HepG2 (cell line): ENCODE measurements around the gene TSPAN11. TPM values are rescaled to one million over a fixed set of nuclear protein-coding genes. Genes with fewer than 3 reads are reported as not detected.

ENCODE experiments used
- ATAC-seq: fragments of 200-7000 bp; cut with Tn5 transposase; 3 replicates; pipeline ENCODE4 v1.9.1; 2020; ENCODE audit warnings: mild to moderate bottlenecking, moderate library complexity
- BruUV-seq: library from RNA; stranded (reverse); fragments of 400-500 nt; replicated peaks from 2 replicates; lab custom pipeline; 2021; lab: Mats Ljungman, UMichigan
- CTCF ChIA-PET: fragments of 300-600 bp; formaldehyde crosslinking; extraction: SDS; loops from one replicate; lab custom pipeline; 2021; ENCODE audit warnings: low total read pairs, inconsistent platforms, low intra/inter-chr PET ratio; lab: Yijun Ruan, JAX
- POLR2A ChIA-PET: fragments of 350-600 bp; sonication (Branson Sonifier 250); formaldehyde crosslinking; loops from one replicate; lab custom pipeline; 2020; ENCODE audit warnings: antibody characterized with exemption, inconsistent platforms; lab: Yijun Ruan, JAX
- DNase-seq: peaks from one replicate; pipeline ENCODE4 v3.0.0-alpha.2; 2015; ENCODE audit warnings: low spot score
- FAIRE-seq: peaks from 3 replicates; lab custom pipeline; 2011; peaks lifted over from hg19 to GRCh38; lab: Jason Lieb, UNC
- H2AFZ ChIP-seq: one replicate; pipeline ENCODE4 v1.6.1; 2011; ENCODE audit warnings: low read length, inconsistent platforms
- H3K27ac ChIP-seq: fragments of 300-600 bp; 3 replicates; pipeline ENCODE4 v1.8.0; 2011; ENCODE audit warnings: mixed run types, mild to moderate bottlenecking, mixed read lengths, low read length, inconsistent platforms; ENCODE audit not compliant: insufficient read depth; ENCODE audit errors: extremely low read length
- H3K27me3 ChIP-seq, 2 experiments: fragments of 200-600 bp in 1 of 2; 2 replicates in 1 of 2; 3 replicates in 1 of 2; pipeline versions ENCODE4 v1.6.0 to v1.8.0; 2011; ENCODE audit warnings: low read length in 2 of 2, mild to moderate bottlenecking in 2 of 2, moderate library complexity in 2 of 2, inconsistent platforms in 1 of 2; ENCODE audit not compliant: insufficient read depth in 2 of 2, control insufficient read depth in 1 of 2
- H3K36me3 ChIP-seq, 2 experiments: fragments of 200-600 bp in 1 of 2; replicated peaks in 1 of 2; 2 replicates in 1 of 2; 3 replicates in 1 of 2; pipeline versions ENCODE4 v1.5.1 to v1.8.0; 2011; ENCODE audit warnings: low read length in 2 of 2, inconsistent platforms in 1 of 2; ENCODE audit not compliant: insufficient read depth in 2 of 2, control insufficient read depth in 1 of 2
- H3K4me1 ChIP-seq: 2 replicates; pipeline ENCODE4 v1.5.1; 2012; ENCODE audit warnings: low read length, inconsistent platforms; ENCODE audit not compliant: insufficient read depth
- H3K4me2 ChIP-seq: 2 replicates; pipeline ENCODE4 v1.6.0; 2011; ENCODE audit warnings: low read depth, low read length, inconsistent platforms
- H3K4me3 ChIP-seq, 3 experiments: fragments of 200-600 bp in 1 of 3; sonication (generic), shearing (Covaris generic) in 1 of 3; replicated peaks in 1 of 3; 2 replicates each; pipeline ENCODE4 v1.5.1; 2011 to 2016; ENCODE audit warnings: low read length in 3 of 3, inconsistent platforms in 2 of 3, low read depth in 2 of 3, mild to moderate bottlenecking in 2 of 3, control low read depth in 1 of 3, mixed read lengths in 1 of 3; ENCODE audit not compliant: insufficient read depth in 1 of 3
- H3K79me2 ChIP-seq: one replicate; pipeline ENCODE4 v1.6.1; 2011; ENCODE audit warnings: low read length, inconsistent platforms; ENCODE audit not compliant: insufficient read depth
- H3K9ac ChIP-seq: 2 replicates; pipeline ENCODE4 v1.6.0; 2011; ENCODE audit warnings: mild to moderate bottlenecking, low read depth, low read length, inconsistent platforms; ENCODE audit not compliant: insufficient read depth
- H3K9me3 ChIP-seq: 2 replicates; pipeline ENCODE4 v1.5.1; 2012; ENCODE audit warnings: mild to moderate bottlenecking, low read length
- H4K20me1 ChIP-seq: 2 replicates; pipeline ENCODE4 v1.6.0; 2011; ENCODE audit warnings: inconsistent platforms, mild to moderate bottlenecking, low read length, moderate library complexity; ENCODE audit not compliant: insufficient read depth
- ELF3 ChIP-seq: IDR thresholded peaks from 2 replicates; pipeline ENCODE4 v1.6.1; 2016; ENCODE audit warnings: missing genetic modification reagents, missing compliant biosample characterization
- FOXC1 ChIP-seq: sonication (generic); formaldehyde crosslinking; IDR thresholded peaks from 2 replicates; pipeline ENCODE4 v1.8.0; 2022; ENCODE audit warnings: mild to moderate bottlenecking, missing genetic modification reagents, borderline replicate concordance
- KDM2A ChIP-seq: sonication (generic); formaldehyde crosslinking; IDR thresholded peaks from 2 replicates; pipeline ENCODE4 v1.4.0; 2020; ENCODE audit warnings: low read depth, missing genetic modification reagents, borderline replicate concordance
- NFIB ChIP-seq: sonication (generic); formaldehyde crosslinking; IDR thresholded peaks from 2 replicates; pipeline ENCODE4 v1.9.0; 2021; ENCODE audit warnings: missing genetic modification reagents, mild to moderate bottlenecking, borderline replicate concordance
- PPARG ChIP-seq: conservative IDR thresholded peaks from 2 replicates; pipeline ENCODE4 v1.6.1; 2016; ENCODE audit warnings: missing biosample characterization, missing genetic modification reagents
- RAD21 ChIP-seq: fragments of 450-650 bp; formaldehyde crosslinking; IDR thresholded peaks from 2 replicates; pipeline ENCODE4 v1.5.0; 2020; ENCODE audit warnings: mild to moderate bottlenecking
- SALL1 ChIP-seq: sonication (generic); formaldehyde crosslinking; IDR thresholded peaks from 2 replicates; pipeline ENCODE4 v1.8.0; 2022; ENCODE audit warnings: mild to moderate bottlenecking, missing genetic modification reagents
- SMC3 ChIP-seq: IDR thresholded peaks from 2 replicates; pipeline ENCODE4 v1.6.1; 2011; ENCODE audit warnings: low read length, improper control_type of control experiment
- STAG1 ChIP-seq: sonication (generic); formaldehyde crosslinking; IDR thresholded peaks from 2 replicates; pipeline ENCODE4 v1.4.0; 2020; ENCODE audit warnings: missing genetic modification reagents
- XRCC5 ChIP-seq: fragments of 200-400 bp; formaldehyde crosslinking; optimal IDR thresholded peaks from 2 replicates; pipeline ENCODE3; 2017; ENCODE audit warnings: mild to moderate bottlenecking, low read length
- ZNF687 ChIP-seq: sonication (generic); formaldehyde crosslinking; IDR thresholded peaks from 2 replicates; pipeline ENCODE4 v1.5.1; 2020; ENCODE audit warnings: mild to moderate bottlenecking, missing genetic modification reagents, moderate library complexity
- WGBS: methylation state at CpG from one replicate; pipeline ENCODE4 v1.1.6; 2017; ENCODE audit warnings: low lambda C conversion rate; 5-methylcytosine and 5-hydroxymethylcytosine counted together
- in situ Hi-C: cut with HindIII; loops from 2 replicates; pipeline ENCODE4 v1.10.0; 2017; ENCODE audit warnings: low pct_unique_long_range_greater_than_20kb; ENCODE audit not compliant: extremely low pct_ligation_motif_present
- intact Hi-C: fragments of 100-400 bp; cut with micrococcal nuclease; formaldehyde crosslinking; loops from one replicate; pipeline ENCODE4 v1.10.0; 2022; ENCODE audit not compliant: unreplicated experiment
- polyA plus RNA-seq, 8 experiments: library from polyadenylated mRNA; depleted of rRNA in 3 of 8; stranded (reverse) in 7 of 8; unstranded in 1 of 8; fragments of >200 nt; fragmentation: Illumina TruSeq in 4 of 8; extraction: Trizol in 4 of 8; gene quantifications; 2 replicates each; pipeline versions ENCODE4 v1.2.1 to v1.2.3, GENCODE V29; 2011 to 2016; ENCODE audit warnings: low read depth in 4 of 8, missing spikeins in 1 of 8, mixed read lengths in 1 of 8; ENCODE audit not compliant: insufficient read depth in 1 of 8
- total RNA-seq, 5 experiments: library from RNA; depleted of rRNA; stranded (reverse); fragments of >200 nt; fragmentation: Illumina TruSeq; extraction: Trizol; gene quantifications; 2 replicates each; pipeline ENCODE4 v1.2.3, GENCODE V29; 2016; ENCODE audit warnings: low read depth in 1 of 5
- TF ChIP-seq, protein P1 (sequence below), 2 experiments: sonication (generic) in 1 of 2; formaldehyde crosslinking in 1 of 2; IDR thresholded peaks; 2 replicates each; pipeline versions ENCODE4 v1.4.0 to v1.6.1; 2018 to 2020; ENCODE audit warnings: missing genetic modification reagents in 2 of 2, borderline replicate concordance in 1 of 2, low read depth in 1 of 2, mild to moderate bottlenecking in 1 of 2, missing biosample characterization in 1 of 2
- TF ChIP-seq, protein P2 (sequence below): sonication (generic); formaldehyde crosslinking; IDR thresholded peaks from 2 replicates; pipeline ENCODE4 v1.5.0; 2020; ENCODE audit warnings: mild to moderate bottlenecking, missing genetic modification reagents, moderate library complexity
- TF ChIP-seq, protein P3 (sequence below): sonication (generic); formaldehyde crosslinking; IDR thresholded peaks from 2 replicates; pipeline ENCODE4 v1.4.0; 2020; ENCODE audit warnings: missing genetic modification reagents

The TSPAN11 gene
- total and polyA plus RNA-seq, 2 of the 13 experiments (the other 11 are each of a cell fraction or from before 2014, with no cell fraction given): 0.01 to 0.07 TPM

DNA sequence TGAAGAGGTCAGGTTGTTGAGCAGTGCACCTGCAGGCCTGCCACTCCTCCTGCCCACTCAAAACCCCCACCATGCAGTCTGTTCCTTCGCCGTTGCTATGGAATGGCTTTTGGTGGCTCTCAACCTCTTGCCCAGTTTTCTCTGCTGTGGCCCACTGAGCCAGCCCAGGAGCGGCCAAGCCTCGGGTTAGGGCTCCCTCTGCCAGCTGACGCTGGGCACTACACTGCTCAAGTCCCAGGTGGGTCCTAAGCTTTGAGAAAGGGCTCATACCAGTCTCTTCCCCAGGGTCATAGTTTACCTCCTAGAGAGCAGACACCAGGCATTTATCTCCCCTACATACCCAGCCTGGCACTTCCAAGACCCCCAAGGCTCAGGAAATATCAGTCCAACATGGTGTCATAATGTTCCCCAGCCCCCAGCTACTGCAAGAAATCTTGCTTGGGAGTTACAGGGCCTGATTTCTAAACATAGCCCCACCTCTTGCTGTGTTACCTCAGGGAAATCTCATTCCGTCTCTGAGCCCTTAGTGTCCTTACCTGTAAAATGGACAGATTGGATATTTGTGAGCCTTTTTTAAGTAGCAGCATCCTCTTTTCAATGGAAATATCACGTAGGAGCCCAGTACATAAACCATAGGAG lies 59.4 kb downstream of the TSPAN11 start:
- H3K4me1 ChIP-seq: no peaks in the 10 kb centered on the region
- no peak overlapping the region for H2AFZ ChIP-seq
- no peaks in the 10 kb centered on the region for H4K20me1 ChIP-seq
- CTCF ChIA-PET: interaction anchor here (1.2 to 3.6 kb wide), 3 partner anchors 127 to 138 kb away, joined by 3 to 24 read pairs (median 11); no protein-coding TSS in a partner anchor
- H3K9me3 ChIP-seq: no peaks in the 10 kb centered on the region
- no peak overlapping the region for H3K4me3 ChIP-seq
- no TSS peak for BruUV-seq
- no peak overlapping the region for H3K9ac ChIP-seq
- no peak overlapping the region for H3K27ac ChIP-seq
- POLR2A ChIA-PET: no interaction called here
- peak; percentile 42; the same call in 1 of the 2 replicates for TF ChIP-seq KDM2A (CRISPR knock-in tag)
- TF ChIP-seq, protein P1, sequence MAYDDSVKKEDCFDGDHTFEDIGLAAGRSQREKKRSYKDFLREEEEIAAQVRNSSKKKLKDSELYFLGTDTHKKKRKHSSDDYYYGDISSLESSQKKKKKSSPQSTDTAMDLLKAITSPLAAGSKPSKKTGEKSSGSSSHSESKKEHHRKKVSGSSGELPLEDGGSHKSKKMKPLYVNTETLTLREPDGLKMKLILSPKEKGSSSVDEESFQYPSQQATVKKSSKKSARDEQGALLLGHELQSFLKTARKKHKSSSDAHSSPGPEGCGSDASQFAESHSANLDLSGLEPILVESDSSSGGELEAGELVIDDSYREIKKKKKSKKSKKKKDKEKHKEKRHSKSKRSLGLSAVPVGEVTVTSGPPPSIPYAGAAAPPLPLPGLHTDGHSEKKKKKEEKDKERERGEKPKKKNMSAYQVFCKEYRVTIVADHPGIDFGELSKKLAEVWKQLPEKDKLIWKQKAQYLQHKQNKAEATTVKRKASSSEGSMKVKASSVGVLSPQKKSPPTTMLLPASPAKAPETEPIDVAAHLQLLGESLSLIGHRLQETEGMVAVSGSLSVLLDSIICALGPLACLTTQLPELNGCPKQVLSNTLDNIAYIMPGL (CRISPR knock-in tag; IDR thresholded peaks at IDR 0.05; ENCODE audit: borderline replicate concordance in 1 of 2, low read depth in 1 of 2): 0 out of 4 replicates have a peak, but pooled peaks of 1 of the 2 experiments have one; percentile 23
- TF ChIP-seq PPARG: 0 out of 2 replicates have a peak, but pooled peaks have one; percentile 55
- TF ChIP-seq SMC3: peak; percentile 71
- peak; percentile 12; the same call in 1 of the 2 replicates for TF ChIP-seq ZNF687
- TF ChIP-seq, protein P2, sequence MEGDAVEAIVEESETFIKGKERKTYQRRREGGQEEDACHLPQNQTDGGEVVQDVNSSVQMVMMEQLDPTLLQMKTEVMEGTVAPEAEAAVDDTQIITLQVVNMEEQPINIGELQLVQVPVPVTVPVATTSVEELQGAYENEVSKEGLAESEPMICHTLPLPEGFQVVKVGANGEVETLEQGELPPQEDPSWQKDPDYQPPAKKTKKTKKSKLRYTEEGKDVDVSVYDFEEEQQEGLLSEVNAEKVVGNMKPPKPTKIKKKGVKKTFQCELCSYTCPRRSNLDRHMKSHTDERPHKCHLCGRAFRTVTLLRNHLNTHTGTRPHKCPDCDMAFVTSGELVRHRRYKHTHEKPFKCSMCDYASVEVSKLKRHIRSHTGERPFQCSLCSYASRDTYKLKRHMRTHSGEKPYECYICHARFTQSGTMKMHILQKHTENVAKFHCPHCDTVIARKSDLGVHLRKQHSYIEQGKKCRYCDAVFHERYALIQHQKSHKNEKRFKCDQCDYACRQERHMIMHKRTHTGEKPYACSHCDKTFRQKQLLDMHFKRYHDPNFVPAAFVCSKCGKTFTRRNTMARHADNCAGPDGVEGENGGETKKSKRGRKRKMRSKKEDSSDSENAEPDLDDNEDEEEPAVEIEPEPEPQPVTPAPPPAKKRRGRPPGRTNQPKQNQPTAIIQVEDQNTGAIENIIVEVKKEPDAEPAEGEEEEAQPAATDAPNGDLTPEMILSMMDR (CRISPR knock-in tag): peak; percentile 83
- TF ChIP-seq, protein P3, sequence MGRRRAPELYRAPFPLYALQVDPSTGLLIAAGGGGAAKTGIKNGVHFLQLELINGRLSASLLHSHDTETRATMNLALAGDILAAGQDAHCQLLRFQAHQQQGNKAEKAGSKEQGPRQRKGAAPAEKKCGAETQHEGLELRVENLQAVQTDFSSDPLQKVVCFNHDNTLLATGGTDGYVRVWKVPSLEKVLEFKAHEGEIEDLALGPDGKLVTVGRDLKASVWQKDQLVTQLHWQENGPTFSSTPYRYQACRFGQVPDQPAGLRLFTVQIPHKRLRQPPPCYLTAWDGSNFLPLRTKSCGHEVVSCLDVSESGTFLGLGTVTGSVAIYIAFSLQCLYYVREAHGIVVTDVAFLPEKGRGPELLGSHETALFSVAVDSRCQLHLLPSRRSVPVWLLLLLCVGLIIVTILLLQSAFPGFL (CRISPR knock-in tag): no peak
- TF ChIP-seq FOXC1 (CRISPR knock-in tag): no peak
- TF ChIP-seq RAD21 (CRISPR knock-in tag): peak; percentile 72
- TF ChIP-seq STAG1 (CRISPR knock-in tag): peak; percentile 79
- TF ChIP-seq NFIB: no peak
- TF ChIP-seq SALL1 (CRISPR knock-in tag): peak; percentile 18; the same call in 1 of the 2 replicates
- TF ChIP-seq XRCC5: peak; percentile 28
- no peak for TF ChIP-seq ELF3 (CRISPR knock-in tag)
- FAIRE-seq: peak; percentile 26
- in situ Hi-C loops (no loop called here), intact Hi-C loops (loop anchor here (1.0 to 10.0 kb wide), 3 partner anchors 135 to 259 kb away; no protein-coding TSS in a partner anchor)
- H3K79me2 ChIP-seq: no peaks in the 10 kb centered on the region
- DNase-seq: peak; percentile 33
- no peak overlapping the region for H3K4me2 ChIP-seq
- peaks cover 2 to 19% of the 10 kb centered on the region in 2 experiments for H3K27me3 ChIP-seq
- ATAC-seq: peak; percentile 90
- WGBS: 0% methylated on average over 3 of the region's 7 CpGs
- no peaks in the 10 kb centered on the region for H3K36me3 ChIP-seq
